ENCODE measurements around the gene DNAI7. TPM values are rescaled to one million over a fixed set of nuclear protein-coding genes. Genes with fewer than 3 reads are reported as not detected.

DNAI7 gene
- total RNA-seq, 1 donor from 2014 or later = 0.23 TPM

- DNase-seq (ENCODE audit: low spot score) = no peak
- intact Hi-C loops (cut with micrococcal nuclease) = no loop called here
- H3K4me3 Mint-ChIP-seq = no peak overlapping the region
- peaks cover 16% of the 10 kb centered on the region for H3K36me3 Mint-ChIP-seq (ENCODE audit: low read depth)
- H3K27me3 Mint-ChIP-seq (ENCODE audit: insufficient read depth) = no peaks in the 10 kb centered on the region
- H3K4me1 Mint-ChIP-seq (ENCODE audit: low read depth) = peaks cover 23% of the 10 kb centered on the region
- H3K9me3 Mint-ChIP-seq = no peaks in the 10 kb centered on the region
- no peak overlapping the region for H3K27ac Mint-ChIP-seq
These were observed 2.6 kb upstream of the DNAI7 start for GRCh38 chr12:25197608-25198007.

GRCh38 chr12:25194722-25195055 lies 271 bp downstream of the DNAI7 start:
- DNase-seq (ENCODE audit: low spot score) = no peak
- H3K4me3 Mint-ChIP-seq = peak overlapping the region; percentile 98
- H3K27ac Mint-ChIP-seq = peak overlapping the region; percentile 95
- H3K9me3 Mint-ChIP-seq = no peaks in the 10 kb centered on the region
- intact Hi-C loops (cut with micrococcal nuclease) = loop anchor here (1.0 to 2.0 kb wide), 9 partner anchors 7 to 1639 kb away; partner anchors contain the start of gene ITPR2
- peaks cover 2% of the 10 kb centered on the region for H3K27me3 Mint-ChIP-seq (ENCODE audit: insufficient read depth)
- peaks cover 23% of the 10 kb centered on the region for H3K4me1 Mint-ChIP-seq (ENCODE audit: low read depth)
- H3K36me3 Mint-ChIP-seq (ENCODE audit: low read depth) = peaks cover 2% of the 10 kb centered on the region

GRCh38 chr12:25194214-25194613 lies 746 bp downstream of the DNAI7 start:
- Mint-ChIP-seq H3K27me3 (ENCODE audit: insufficient read depth) (peaks cover 2% of the 10 kb centered on the region), H3K9me3 (no peaks in the 10 kb centered on the region), H3K36me3 (ENCODE audit: low read depth) (no peaks in the 10 kb centered on the region), H3K4me1 (ENCODE audit: low read depth) (peaks cover 23% of the 10 kb centered on the region), H3K4me3 (peak overlapping the region; percentile 98), H3K27ac (peak overlapping the region; percentile 95)
- intact Hi-C loops (cut with micrococcal nuclease) = loop anchor here (2.0 kb wide), 4 partner anchors 17 to 293 kb away; no protein-coding TSS in a partner anchor
- no peak for DNase-seq (ENCODE audit: low spot score)

- peaks cover 2% of the 10 kb centered on the region for H3K27me3 Mint-ChIP-seq (ENCODE audit: insufficient read depth)
- peaks cover 37% of the 10 kb centered on the region for H3K4me1 Mint-ChIP-seq (ENCODE audit: low read depth)
- no peaks in the 10 kb centered on the region for H3K36me3 Mint-ChIP-seq (ENCODE audit: low read depth)
- H3K4me3 Mint-ChIP-seq = no peak overlapping the region
- H3K9me3 Mint-ChIP-seq = no peaks in the 10 kb centered on the region
- DNase-seq (ENCODE audit: low spot score) = no peak
- H3K27ac Mint-ChIP-seq = no peak overlapping the region
- intact Hi-C loops (cut with micrococcal nuclease) = no loop called here
These were observed 4.2 kb downstream of the DNAI7 start for GRCh38 chr12:25190793-25191192.

- peaks cover 2% of the 10 kb centered on the region for H3K27me3 Mint-ChIP-seq (ENCODE audit: insufficient read depth)
- no peaks in the 10 kb centered on the region for H3K9me3 Mint-ChIP-seq
- H3K4me3 Mint-ChIP-seq = no peak overlapping the region
- DNase-seq (ENCODE audit: low spot score) = no peak
- intact Hi-C loops (cut with micrococcal nuclease) = no loop called here
- peaks cover 25% of the 10 kb centered on the region for H3K4me1 Mint-ChIP-seq (ENCODE audit: low read depth)
- H3K36me3 Mint-ChIP-seq (ENCODE audit: low read depth) = no peaks in the 10 kb centered on the region
- no peak overlapping the region for H3K27ac Mint-ChIP-seq
These were observed 5.3 kb downstream of the DNAI7 start for GRCh38 chr12:25189656-25190055.

GRCh38 chr12:25187781-25188180 lies 7.2 kb downstream of the DNAI7 start:
- H3K9me3 Mint-ChIP-seq = no peaks in the 10 kb centered on the region
- H3K27me3 Mint-ChIP-seq (ENCODE audit: insufficient read depth) = peaks cover 2% of the 10 kb centered on the region

GRCh38 chr12:25186788-25187402 lies 8.1 kb downstream of the DNAI7 start:
- peak overlapping the region; percentile 45 for H3K4me3 Mint-ChIP-seq
- H3K4me1 Mint-ChIP-seq (ENCODE audit: low read depth) = peaks cover 24% of the 10 kb centered on the region
- H3K36me3 Mint-ChIP-seq (ENCODE audit: low read depth) = no peaks in the 10 kb centered on the region
- intact Hi-C loops (cut with micrococcal nuclease) = loop anchor here (1.0 kb wide), 1 partner anchor 8 kb away; the partner anchor contains the start of genes DNAI7 and ETFRF1
- no peak for DNase-seq (ENCODE audit: low spot score)
- H3K27ac Mint-ChIP-seq = peak overlapping the region; percentile 40
- no peaks in the 10 kb centered on the region for H3K9me3 Mint-ChIP-seq
- peaks cover 2% of the 10 kb centered on the region for H3K27me3 Mint-ChIP-seq (ENCODE audit: insufficient read depth)

More at GRCh38 chr12:25187781-25188180, 7.2 kb downstream of the DNAI7 start:
- no peak overlapping the region for H3K4me3 Mint-ChIP-seq
- peaks cover 24% of the 10 kb centered on the region for H3K4me1 Mint-ChIP-seq (ENCODE audit: low read depth)
- H3K27ac Mint-ChIP-seq = no peak overlapping the region
- H3K36me3 Mint-ChIP-seq (ENCODE audit: low read depth) = no peaks in the 10 kb centered on the region
- intact Hi-C loops (cut with micrococcal nuclease) = loop anchor here (1.0 kb wide), 1 partner anchor 8 kb away; the partner anchor contains the start of genes DNAI7 and ETFRF1
- DNase-seq (ENCODE audit: low spot score) = no peak

- Mint-ChIP-seq H3K36me3 (ENCODE audit: low read depth) (no peaks in the 10 kb centered on the region), H3K4me3 (peak overlapping the region; percentile 45), H3K4me1 (ENCODE audit: low read depth) (peaks cover 24% of the 10 kb centered on the region), H3K9me3 (no peaks in the 10 kb centered on the region), H3K27me3 (ENCODE audit: insufficient read depth) (peaks cover 2% of the 10 kb centered on the region), H3K27ac (no peak overlapping the region)
- DNase-seq (ENCODE audit: low spot score) = no peak
- intact Hi-C loops (cut with micrococcal nuclease) = no loop called here
These were observed 8.7 kb downstream of the DNAI7 start for GRCh38 chr12:25186038-25186787.

- H3K36me3 Mint-ChIP-seq (ENCODE audit: low read depth) = no peaks in the 10 kb centered on the region
- intact Hi-C loops (cut with micrococcal nuclease) = no loop called here
- H3K27ac Mint-ChIP-seq = no peak overlapping the region
- H3K9me3 Mint-ChIP-seq = no peaks in the 10 kb centered on the region
- DNase-seq (ENCODE audit: low spot score) = no peak
- H3K27me3 Mint-ChIP-seq (ENCODE audit: insufficient read depth) = peaks cover 5% of the 10 kb centered on the region
- no peak overlapping the region for H3K4me3 Mint-ChIP-seq
- H3K4me1 Mint-ChIP-seq (ENCODE audit: low read depth) = peaks cover 24% of the 10 kb centered on the region
These were observed 10.8 kb downstream of the DNAI7 start for GRCh38 chr12:25184132-25184531.

GRCh38 chr12:25182765-25183164 lies 12.2 kb downstream of the DNAI7 start:
- Mint-ChIP-seq H3K9me3 (no peaks in the 10 kb centered on the region), H3K4me3 (no peak overlapping the region), H3K27me3 (ENCODE audit: insufficient read depth) (peaks cover 5% of the 10 kb centered on the region), H3K4me1 (ENCODE audit: low read depth) (peaks cover 23% of the 10 kb centered on the region), H3K27ac (no peak overlapping the region), H3K36me3 (ENCODE audit: low read depth) (no peaks in the 10 kb centered on the region)
- no peak for DNase-seq (ENCODE audit: low spot score)
- intact Hi-C loops (cut with micrococcal nuclease) = no loop called here

- no peak for DNase-seq (ENCODE audit: low spot score)
- intact Hi-C loops (cut with micrococcal nuclease) = no loop called here
- Mint-ChIP-seq H3K4me3 (no peak overlapping the region), H3K4me1 (ENCODE audit: low read depth) (no peaks in the 10 kb centered on the region), H3K27ac (no peak overlapping the region), H3K27me3 (ENCODE audit: insufficient read depth) (peaks cover 11% of the 10 kb centered on the region), H3K36me3 (ENCODE audit: low read depth) (no peaks in the 10 kb centered on the region), H3K9me3 (no peaks in the 10 kb centered on the region)
These were observed 32.1 kb downstream of the DNAI7 start for GRCh38 chr12:25162866-25163265.

GRCh38 chr12:25156061-25156460 lies 38.9 kb downstream of the DNAI7 start:
- H3K27ac Mint-ChIP-seq = no peak overlapping the region
- no peaks in the 10 kb centered on the region for H3K36me3 Mint-ChIP-seq (ENCODE audit: low read depth)
- no peak for DNase-seq (ENCODE audit: low spot score)
- no peak overlapping the region for H3K4me3 Mint-ChIP-seq
- H3K4me1 Mint-ChIP-seq (ENCODE audit: low read depth) = peaks cover 7% of the 10 kb centered on the region
- H3K27me3 Mint-ChIP-seq (ENCODE audit: insufficient read depth) = peaks cover 11% of the 10 kb centered on the region
- H3K9me3 Mint-ChIP-seq = no peaks in the 10 kb centered on the region
- intact Hi-C loops (cut with micrococcal nuclease) = no loop called here

GRCh38 chr12:25155022-25155576 lies 39.9 kb downstream of the DNAI7 start:
- DNase-seq (ENCODE audit: low spot score) = no peak
- no peak overlapping the region for H3K27ac Mint-ChIP-seq
- peaks cover 8% of the 10 kb centered on the region for H3K27me3 Mint-ChIP-seq (ENCODE audit: insufficient read depth)
- intact Hi-C loops (cut with micrococcal nuclease) = loop anchor here (1.0 to 2.0 kb wide), 3 partner anchors 40 to 233 kb away; partner anchors contain the start of genes DNAI7 and ETFRF1
- H3K4me3 Mint-ChIP-seq = no peak overlapping the region
- H3K9me3 Mint-ChIP-seq = no peaks in the 10 kb centered on the region
- H3K4me1 Mint-ChIP-seq (ENCODE audit: low read depth) = peaks cover 7% of the 10 kb centered on the region
- no peaks in the 10 kb centered on the region for H3K36me3 Mint-ChIP-seq (ENCODE audit: low read depth)
